Astrocyte (in vitro differentiated cells and primary cell): ENCODE measurements around the gene PERM1. TPM values are rescaled to one million over a fixed set of nuclear protein-coding genes. Genes with fewer than 3 reads are reported as not detected.

Source experiments
- DNase-seq: peaks from one replicate; pipeline ENCODE4 v3.0.0-alpha.2; 2010; ENCODE audit warnings: low read depth
- FAIRE-seq: peaks from 2 replicates; lab custom pipeline; 2011; peaks lifted over from hg19 to GRCh38; lab: Jason Lieb, UNC
- H2AFZ ChIP-seq: 2 replicates; pipeline ENCODE4 v1.6.0; 2012; ENCODE audit warnings: low read depth, low read length, inconsistent platforms
- H3K27ac ChIP-seq: 2 replicates; pipeline ENCODE4 v1.5.1; 2011; ENCODE audit warnings: low read depth, low read length, inconsistent platforms
- H3K27me3 ChIP-seq: 2 replicates; pipeline ENCODE4 v1.6.0; 2011; ENCODE audit warnings: low read length, inconsistent platforms; ENCODE audit not compliant: insufficient read depth
- H3K36me3 ChIP-seq: 2 replicates; pipeline ENCODE4 v1.5.1; 2011; ENCODE audit warnings: low read length, inconsistent platforms; ENCODE audit not compliant: insufficient read depth
- H3K4me1 ChIP-seq: 2 replicates; pipeline ENCODE4 v1.5.1; 2011; ENCODE audit warnings: low read length, inconsistent platforms; ENCODE audit not compliant: insufficient read depth
- H3K4me2 ChIP-seq: 2 replicates; pipeline ENCODE4 v1.6.0; 2012; ENCODE audit warnings: low read length, inconsistent platforms
- H3K4me3 ChIP-seq: 2 replicates; pipeline ENCODE4 v1.5.1; 2011; ENCODE audit warnings: low read depth, mild to moderate bottlenecking, low read length, inconsistent platforms; ENCODE audit not compliant: insufficient read depth
- H3K79me2 ChIP-seq: 2 replicates; pipeline ENCODE4 v1.6.0; 2012; ENCODE audit warnings: mild to moderate bottlenecking, low read length, inconsistent platforms; ENCODE audit not compliant: insufficient read depth
- H3K9ac ChIP-seq: 2 replicates; pipeline ENCODE4 v1.6.0; 2012; ENCODE audit warnings: mild to moderate bottlenecking, low read length, inconsistent platforms
- H3K9me3 ChIP-seq: 2 replicates; pipeline ENCODE4 v1.5.1; 2012; ENCODE audit warnings: low read depth, mild to moderate bottlenecking, low read length, inconsistent platforms; ENCODE audit not compliant: insufficient read depth
- H4K20me1 ChIP-seq: 2 replicates; pipeline ENCODE4 v1.6.0; 2012; ENCODE audit warnings: low read length, inconsistent platforms; ENCODE audit not compliant: insufficient read depth
- H3K27ac Mint-ChIP-seq: one replicate; pipeline ENCODE4 v1.8.0; 2021; ENCODE audit warnings: mild to moderate bottlenecking, mixed read lengths; ENCODE audit not compliant: unreplicated experiment
- H3K27me3 Mint-ChIP-seq: one replicate; pipeline ENCODE4 v1.8.0; 2021; ENCODE audit warnings: low read depth, mixed read lengths; ENCODE audit not compliant: unreplicated experiment
- H3K36me3 Mint-ChIP-seq: one replicate; pipeline ENCODE4 v1.8.0; 2021; ENCODE audit warnings: low read depth, mixed read lengths; ENCODE audit not compliant: unreplicated experiment
- H3K4me1 Mint-ChIP-seq: one replicate; pipeline ENCODE4 v1.8.0; 2021; ENCODE audit warnings: low read depth, mixed read lengths; ENCODE audit not compliant: unreplicated experiment
- H3K4me3 Mint-ChIP-seq: one replicate; pipeline ENCODE4 v1.8.0; 2021; ENCODE audit warnings: mild to moderate bottlenecking, moderate library complexity, mixed read lengths; ENCODE audit not compliant: unreplicated experiment
- H3K9me3 Mint-ChIP-seq: one replicate; pipeline ENCODE4 v1.8.0; 2021; ENCODE audit warnings: mild to moderate bottlenecking, mixed read lengths; ENCODE audit not compliant: unreplicated experiment
- CTCF ChIP-seq: IDR thresholded peaks from 2 replicates; pipeline ENCODE4 v1.5.1; 2011; ENCODE audit warnings: low read depth, mild to moderate bottlenecking, inconsistent platforms, low read length, moderate library complexity; ENCODE audit not compliant: insufficient read depth
- EZH2 ChIP-seq: IDR thresholded peaks from 2 replicates; pipeline ENCODE4 v1.6.1; 2012; ENCODE audit warnings: mild to moderate bottlenecking, low read length, inconsistent platforms; ENCODE audit not compliant: insufficient read depth
- total RNA-seq: library from RNA; stranded (reverse); gene quantifications from 2 replicates; pipeline ENCODE4 v1.2.1, GENCODE V29; 2021

The PERM1 gene
- total RNA-seq, 1 donor from 2014 or later, result 0.20 TPM

- H3K36me3 ChIP-seq, result no peaks in the 10 kb centered on the region
Measured at GRCh38 chr1:932776-933602, 48.9 kb downstream of the PERM1 start.

GRCh38 chr1:932173-932510 is 49.8 kb downstream of the PERM1 start:
- H3K4me1 Mint-ChIP-seq, result peaks cover 7% of the 10 kb centered on the region
- peaks cover 13% of the 10 kb centered on the region for H3K27me3 ChIP-seq

More at GRCh38 chr1:932776-933602, 48.9 kb downstream of the PERM1 start:
- FAIRE-seq, result no peak
- peaks cover 49% of the 10 kb centered on the region for H3K27me3 Mint-ChIP-seq
- H3K27ac Mint-ChIP-seq, result no peak overlapping the region
- Histone ChIP-seq H3K4me1 (peaks cover 3% of the 10 kb centered on the region), H3K27ac (no peak overlapping the region), H3K9ac (no peak overlapping the region), H3K79me2 (no peaks in the 10 kb centered on the region), H3K27me3 (peaks cover 9% of the 10 kb centered on the region), H3K4me3 (no peak overlapping the region), H3K4me2 (no peak overlapping the region), H4K20me1 (peaks cover 23% of the 10 kb centered on the region), H3K9me3 (no peaks in the 10 kb centered on the region), H2AFZ (no peak overlapping the region)
- H3K9me3 Mint-ChIP-seq, result peaks cover 2% of the 10 kb centered on the region
- no peaks in the 10 kb centered on the region for H3K36me3 Mint-ChIP-seq
- DNase-seq, result no peak
- no peak for TF ChIP-seq CTCF
- TF ChIP-seq EZH2, result no peak
- no peak overlapping the region for H3K4me3 Mint-ChIP-seq
- H3K4me1 Mint-ChIP-seq, result peaks cover 7% of the 10 kb centered on the region

More at GRCh38 chr1:932173-932510, 49.8 kb downstream of the PERM1 start:
- Mint-ChIP-seq H3K27ac (no peak overlapping the region), H3K9me3 (peaks cover 2% of the 10 kb centered on the region), H3K4me3 (no peak overlapping the region), H3K27me3 (peaks cover 52% of the 10 kb centered on the region), H3K36me3 (no peaks in the 10 kb centered on the region)
- H3K27ac ChIP-seq, result no peak overlapping the region
- no peak overlapping the region for H3K4me3 ChIP-seq
- no peak overlapping the region for H2AFZ ChIP-seq
- H3K4me2 ChIP-seq, result no peak overlapping the region
- DNase-seq (no peak), FAIRE-seq (no peak)
- no peaks in the 10 kb centered on the region for H3K79me2 ChIP-seq
- no peaks in the 10 kb centered on the region for H3K9me3 ChIP-seq
- H4K20me1 ChIP-seq, result peaks cover 31% of the 10 kb centered on the region
- H3K36me3 ChIP-seq, result no peaks in the 10 kb centered on the region
- no peak overlapping the region for H3K9ac ChIP-seq
- peaks cover 3% of the 10 kb centered on the region for H3K4me1 ChIP-seq
- TF ChIP-seq CTCF (no peak), EZH2 (no peak)
